Mesothelial cell of epicardium (in vitro differentiated cells): Measurements from ENCODE around the gene SCML1. TPM values are rescaled to one million over a fixed set of nuclear protein-coding genes. Genes with fewer than 3 reads are reported as not detected.

ENCODE experiments used
- DNase-seq, 2 experiments: peaks; one replicate each; pipeline ENCODE4 v3.0.0; 2021; ENCODE audit warnings: low spot score in 2 of 2; ENCODE audit not compliant: unreplicated experiment in 2 of 2
- H3K27ac Mint-ChIP-seq: 2 replicates; pipeline ENCODE4 v1.8.0; 2021; ENCODE audit warnings: mixed read lengths
- H3K27me3 Mint-ChIP-seq: 2 replicates; pipeline ENCODE4 v1.8.0; 2021; ENCODE audit warnings: low read depth, mixed read lengths
- H3K36me3 Mint-ChIP-seq: 2 replicates; pipeline ENCODE4 v1.8.0; 2021; ENCODE audit warnings: mixed read lengths
- H3K4me1 Mint-ChIP-seq: 2 replicates; pipeline ENCODE4 v1.8.0; 2021; ENCODE audit warnings: mixed read lengths
- H3K4me3 Mint-ChIP-seq: 2 replicates; pipeline ENCODE4 v1.8.0; 2021; ENCODE audit warnings: mild to moderate bottlenecking, moderate library complexity, mixed read lengths
- H3K9me3 Mint-ChIP-seq: 2 replicates; pipeline ENCODE4 v1.8.0; 2021; ENCODE audit warnings: mixed read lengths
- CTCF ChIP-seq: fragments of 200-600 bp; sonication (generic); IDR thresholded peaks from one replicate; pipeline ENCODE4 v1.5.0; 2021; ENCODE audit warnings: antibody characterized with exemption; ENCODE audit not compliant: unreplicated experiment
- total RNA-seq: library from RNA; stranded (reverse); gene quantifications from 3 replicates; pipeline ENCODE4 v1.2.1, GENCODE V29; 2021

SCML1 gene
- total RNA-seq, 1 donor from 2014 or later, result 10.7 TPM

DNA sequence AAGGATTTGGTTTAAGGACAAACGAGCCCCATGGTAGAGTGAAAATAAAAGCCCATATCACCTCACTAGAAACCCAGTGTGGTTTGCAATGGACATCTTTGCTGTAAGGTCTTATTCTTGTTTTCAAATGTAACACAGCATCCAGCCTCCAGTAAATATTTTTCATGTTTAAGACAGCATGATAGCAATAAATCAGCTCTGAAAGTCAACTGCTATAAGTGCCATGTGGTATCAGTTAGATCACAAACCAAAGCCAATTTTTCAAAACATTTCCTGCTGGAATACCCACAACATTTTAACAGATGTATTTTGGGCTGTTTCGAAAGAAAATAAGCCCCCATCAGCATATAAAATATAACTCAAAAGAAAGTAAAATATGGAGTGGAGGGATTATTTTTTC is 24.0 kb upstream of the SCML1 start:
- H3K27ac Mint-ChIP-seq, result no peak overlapping the region
- no peak for TF ChIP-seq CTCF
- no peak overlapping the region for H3K4me3 Mint-ChIP-seq
- no peaks in the 10 kb centered on the region for H3K27me3 Mint-ChIP-seq
- DNase-seq, result no peak
- H3K9me3 Mint-ChIP-seq, result no peaks in the 10 kb centered on the region
- H3K4me1 Mint-ChIP-seq, result peaks cover 16% of the 10 kb centered on the region
- H3K36me3 Mint-ChIP-seq, result no peaks in the 10 kb centered on the region

- Mint-ChIP-seq H3K27ac (no peak overlapping the region), H3K27me3 (no peaks in the 10 kb centered on the region), H3K4me1 (no peaks in the 10 kb centered on the region), H3K4me3 (no peak overlapping the region), H3K9me3 (no peaks in the 10 kb centered on the region), H3K36me3 (no peaks in the 10 kb centered on the region)
- TF ChIP-seq CTCF, result no peak
- DNase-seq, result no peak
Measured at GRCh38 chrX:17718649-17719165, 18.6 kb upstream of the SCML1 start.

- DNase-seq, result no peak
- Mint-ChIP-seq H3K4me3 (no peak overlapping the region), H3K27me3 (no peaks in the 10 kb centered on the region), H3K4me1 (no peaks in the 10 kb centered on the region), H3K27ac (no peak overlapping the region), H3K36me3 (no peaks in the 10 kb centered on the region), H3K9me3 (no peaks in the 10 kb centered on the region)
- TF ChIP-seq CTCF, result no peak
Measured at GRCh38 chrX:17719711-17720110, 17.6 kb upstream of the SCML1 start.

DNA sequence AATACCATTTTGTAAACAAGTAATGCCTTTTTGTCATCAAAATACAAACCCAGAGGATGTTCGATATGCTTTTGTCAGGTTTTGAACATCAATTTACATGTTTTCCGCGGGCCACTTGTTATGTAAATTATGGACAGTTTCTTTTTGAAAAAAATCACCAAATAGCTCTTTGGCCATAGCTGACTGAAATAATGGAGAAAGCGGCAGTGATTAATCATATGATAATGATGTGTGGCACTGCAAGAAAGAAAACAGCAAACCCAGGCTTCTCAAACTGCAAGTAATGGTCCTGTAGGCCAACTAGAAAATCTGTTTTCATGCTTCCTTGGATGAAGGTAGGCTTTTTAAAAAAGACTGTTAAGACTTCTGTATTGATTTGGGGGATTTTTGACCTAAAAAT is 15.6 kb upstream of the SCML1 start:
- H3K27me3 Mint-ChIP-seq, result no peaks in the 10 kb centered on the region
- no peak for DNase-seq
- H3K4me1 Mint-ChIP-seq, result no peaks in the 10 kb centered on the region
- no peaks in the 10 kb centered on the region for H3K9me3 Mint-ChIP-seq
- H3K4me3 Mint-ChIP-seq, result no peak overlapping the region
- TF ChIP-seq CTCF, result no peak
- H3K27ac Mint-ChIP-seq, result no peak overlapping the region
- H3K36me3 Mint-ChIP-seq, result no peaks in the 10 kb centered on the region

- Mint-ChIP-seq H3K4me1 (no peaks in the 10 kb centered on the region), H3K4me3 (no peak overlapping the region), H3K27ac (no peak overlapping the region), H3K9me3 (no peaks in the 10 kb centered on the region), H3K27me3 (no peaks in the 10 kb centered on the region), H3K36me3 (peaks cover 6% of the 10 kb centered on the region)
- TF ChIP-seq CTCF, result no peak
- no peak for DNase-seq
Measured at GRCh38 chrX:17725181-17725580, 12.1 kb upstream of the SCML1 start.
